ENCODE measurements around the gene DPT.
"Not testable (repeated sequence)": the region's sequence is repeated elsewhere in the genome, so short reads cannot be mapped to it uniquely, and the experiment has no call there.

The DPT gene

DNA sequence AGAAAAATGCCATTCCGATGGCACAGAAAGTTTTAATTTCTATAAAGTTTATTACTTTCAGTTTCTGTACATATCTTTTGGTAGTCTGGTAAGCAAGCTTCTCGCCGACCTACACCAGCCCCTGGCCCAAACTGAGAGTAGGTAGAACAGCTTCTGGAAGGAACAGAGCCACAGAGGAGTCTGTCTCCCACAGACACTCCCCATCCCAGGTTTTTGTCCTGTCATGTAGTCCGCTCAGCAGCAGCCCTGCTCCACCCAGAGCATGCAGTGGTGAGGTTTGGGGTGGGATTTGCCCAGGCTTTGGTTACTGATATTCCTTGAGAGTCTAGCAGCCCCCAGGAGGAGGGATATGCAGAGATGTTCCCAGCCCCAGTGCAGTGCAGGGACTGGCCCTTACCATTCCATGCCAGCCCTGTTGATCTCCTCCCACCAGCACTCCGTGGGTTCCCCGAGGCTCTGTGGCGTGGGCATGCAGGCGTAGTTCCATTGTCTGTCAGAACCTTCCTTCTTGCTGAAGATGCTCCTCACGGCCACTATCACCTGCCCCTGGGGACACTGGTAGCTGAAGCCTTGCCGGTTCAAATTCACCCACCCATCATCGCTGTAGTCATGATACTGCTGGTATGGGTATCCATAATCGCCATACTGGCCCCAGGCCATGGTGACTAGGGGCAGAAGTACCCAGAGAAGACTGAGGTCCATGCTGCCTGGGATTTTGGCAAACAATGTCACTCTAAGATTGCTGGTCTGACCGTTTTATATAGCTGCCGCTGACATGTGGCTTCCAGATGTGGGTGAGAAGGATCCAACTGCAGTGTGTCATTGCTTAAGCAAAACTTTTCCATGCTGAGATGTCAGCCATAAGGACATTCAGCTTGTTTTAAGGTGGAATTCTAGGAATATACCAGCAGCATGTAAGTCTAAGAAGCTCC is at the start of gene DPT:
DPT (minus strand) TSS at position 734 of the 932 bp plus-strand sequence; CDS start at position 702, 32 bp downstream.
- TF ChIP-seq, protein P1, sequence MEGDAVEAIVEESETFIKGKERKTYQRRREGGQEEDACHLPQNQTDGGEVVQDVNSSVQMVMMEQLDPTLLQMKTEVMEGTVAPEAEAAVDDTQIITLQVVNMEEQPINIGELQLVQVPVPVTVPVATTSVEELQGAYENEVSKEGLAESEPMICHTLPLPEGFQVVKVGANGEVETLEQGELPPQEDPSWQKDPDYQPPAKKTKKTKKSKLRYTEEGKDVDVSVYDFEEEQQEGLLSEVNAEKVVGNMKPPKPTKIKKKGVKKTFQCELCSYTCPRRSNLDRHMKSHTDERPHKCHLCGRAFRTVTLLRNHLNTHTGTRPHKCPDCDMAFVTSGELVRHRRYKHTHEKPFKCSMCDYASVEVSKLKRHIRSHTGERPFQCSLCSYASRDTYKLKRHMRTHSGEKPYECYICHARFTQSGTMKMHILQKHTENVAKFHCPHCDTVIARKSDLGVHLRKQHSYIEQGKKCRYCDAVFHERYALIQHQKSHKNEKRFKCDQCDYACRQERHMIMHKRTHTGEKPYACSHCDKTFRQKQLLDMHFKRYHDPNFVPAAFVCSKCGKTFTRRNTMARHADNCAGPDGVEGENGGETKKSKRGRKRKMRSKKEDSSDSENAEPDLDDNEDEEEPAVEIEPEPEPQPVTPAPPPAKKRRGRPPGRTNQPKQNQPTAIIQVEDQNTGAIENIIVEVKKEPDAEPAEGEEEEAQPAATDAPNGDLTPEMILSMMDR (IDR thresholded peaks at IDR 0.05; ENCODE audit: control insufficient read depth, extremely low read depth, insufficient read depth): no peak
- no peak within 1 kb of the TSS for H3K4me3 ChIP-seq (ENCODE audit: low read depth, low read length)
- DNase-seq (ENCODE audit: low read depth): no peak

DNA sequence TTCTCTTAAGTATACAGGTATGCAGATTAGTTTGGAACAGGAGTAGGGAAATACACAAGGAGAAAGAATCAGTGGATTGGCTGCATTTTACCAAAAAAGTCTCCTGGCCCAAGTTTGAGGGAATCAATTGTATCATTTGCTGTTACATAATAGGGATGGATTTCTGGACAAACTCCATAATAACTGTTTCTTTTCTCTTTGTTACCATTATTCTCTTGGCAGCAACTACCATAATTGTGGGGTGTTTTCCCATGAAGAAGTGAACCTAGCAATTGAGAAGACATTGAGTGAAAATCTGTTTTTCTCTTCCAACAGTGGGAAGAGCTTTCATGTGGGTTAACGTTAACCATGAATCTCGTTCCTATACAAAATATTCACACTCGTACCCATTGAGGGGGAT is 46.4 kb upstream of the DPT start:
- TF ChIP-seq, protein P1 (IDR thresholded peaks at IDR 0.05; ENCODE audit: control insufficient read depth, extremely low read depth, insufficient read depth): no peak
- H3K4me3 ChIP-seq (ENCODE audit: low read depth, low read length): no peak overlapping the region
- DNase-seq (ENCODE audit: low read depth): no peak

DNA sequence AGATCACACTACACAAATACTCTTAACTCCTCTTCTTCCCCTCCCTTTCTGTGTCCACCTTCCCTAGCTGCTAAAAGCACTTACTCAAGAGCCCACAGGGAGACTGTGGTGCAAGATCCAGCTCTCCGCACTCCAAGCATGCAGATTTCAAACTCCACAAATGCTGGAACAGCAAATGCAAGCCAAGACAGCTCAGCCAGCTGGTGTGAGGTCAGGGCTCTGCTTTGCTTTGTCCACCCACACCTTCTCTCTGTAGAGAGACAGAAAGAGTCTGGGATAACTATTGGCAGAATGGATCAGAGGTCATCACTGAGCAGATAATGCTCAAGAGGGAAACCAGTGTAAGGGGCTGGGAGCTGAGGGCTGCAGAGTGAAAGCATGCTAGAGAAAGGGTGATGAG is 45.2 kb upstream of the DPT start:
- TF ChIP-seq, protein P1 (IDR thresholded peaks at IDR 0.05; ENCODE audit: control insufficient read depth, extremely low read depth, insufficient read depth): no peak
- no peak for DNase-seq (ENCODE audit: low read depth)
- H3K4me3 ChIP-seq (ENCODE audit: low read depth, low read length): no peak overlapping the region

DNA sequence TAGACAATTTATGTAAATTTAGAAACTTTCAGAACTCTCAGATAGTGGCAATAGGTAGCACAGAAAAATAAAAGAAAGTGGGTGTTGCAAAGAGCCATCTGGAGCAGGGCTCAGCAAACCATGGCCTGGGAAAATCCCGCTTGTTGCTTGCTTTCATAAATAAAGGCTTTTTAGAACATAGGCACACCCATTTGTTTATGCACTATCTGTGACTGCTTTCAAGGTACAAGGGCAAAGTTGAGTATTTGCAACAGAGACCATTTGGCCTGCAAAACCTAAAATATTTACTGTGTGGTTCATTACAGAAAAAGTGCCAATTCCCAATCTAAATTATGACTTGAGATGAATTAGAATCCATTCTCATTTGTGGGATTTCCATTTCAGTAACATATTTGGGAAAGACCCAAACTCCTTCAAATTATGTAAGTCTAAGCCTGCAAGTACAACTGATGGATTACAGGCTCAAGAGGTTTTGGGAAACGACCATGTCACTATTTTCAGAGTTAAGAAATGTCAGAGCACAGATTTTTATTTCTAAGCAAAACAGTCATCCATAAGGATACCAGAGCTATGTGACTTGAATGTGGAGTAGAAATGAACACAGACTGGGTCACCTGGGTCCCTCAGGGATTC is 43.5 kb upstream of the DPT start:
- no peak for DNase-seq (ENCODE audit: low read depth)
- TF ChIP-seq, protein P1 (IDR thresholded peaks at IDR 0.05; ENCODE audit: control insufficient read depth, extremely low read depth, insufficient read depth): no peak
- no peak overlapping the region for H3K4me3 ChIP-seq (ENCODE audit: low read depth, low read length)

DNA sequence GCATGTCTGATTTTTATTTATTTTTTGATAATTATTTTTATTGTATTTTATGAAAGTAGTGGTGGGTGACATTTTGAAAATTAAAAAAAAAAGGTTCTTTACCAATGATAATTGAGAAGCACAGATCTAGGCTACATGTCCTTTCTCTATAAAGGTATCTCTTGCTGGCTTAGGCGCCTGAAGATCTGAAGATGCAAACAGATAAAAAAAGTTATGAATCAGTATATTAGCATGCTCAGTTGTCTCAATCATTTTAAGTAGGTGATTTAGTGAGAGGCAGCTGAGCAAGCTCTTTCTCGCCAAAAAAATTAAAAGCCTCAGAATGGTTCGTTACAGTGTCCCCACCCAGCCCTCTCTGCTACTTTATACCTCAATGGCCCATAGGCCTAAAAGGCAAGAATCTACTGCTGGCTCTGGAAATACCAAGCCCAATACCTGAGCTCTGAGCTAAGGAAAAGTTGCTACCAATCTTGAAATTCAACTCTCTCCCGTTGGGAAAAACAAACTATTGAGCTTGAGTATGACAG is 42.2 kb upstream of the DPT start:
- peak; percentile 47 for DNase-seq (ENCODE audit: low read depth)
- TF ChIP-seq, protein P1 (IDR thresholded peaks at IDR 0.05; ENCODE audit: control insufficient read depth, extremely low read depth, insufficient read depth): no peak
- no peak overlapping the region for H3K4me3 ChIP-seq (ENCODE audit: low read depth, low read length)

DNA sequence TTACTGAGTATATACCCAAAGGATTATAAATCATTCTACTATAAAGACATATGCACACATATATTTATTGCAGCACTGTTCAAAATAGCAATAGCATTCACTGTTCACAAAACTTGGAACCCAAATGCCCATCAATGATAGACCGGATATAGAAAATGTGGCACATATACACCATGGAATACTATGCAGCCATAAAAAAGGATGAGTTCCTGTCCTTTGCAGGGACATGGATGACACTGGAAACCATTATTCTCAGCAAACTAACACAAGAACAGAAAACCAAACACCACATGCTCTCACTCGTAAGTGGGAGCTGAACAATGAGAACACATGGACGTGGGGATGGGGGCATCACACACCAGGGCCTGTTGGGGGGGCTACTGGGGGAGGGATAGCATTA is 40.9 kb upstream of the DPT start:
- H3K4me3 ChIP-seq (ENCODE audit: low read depth, low read length); DNase-seq (ENCODE audit: low read depth): not testable (repeated sequence)

DNA sequence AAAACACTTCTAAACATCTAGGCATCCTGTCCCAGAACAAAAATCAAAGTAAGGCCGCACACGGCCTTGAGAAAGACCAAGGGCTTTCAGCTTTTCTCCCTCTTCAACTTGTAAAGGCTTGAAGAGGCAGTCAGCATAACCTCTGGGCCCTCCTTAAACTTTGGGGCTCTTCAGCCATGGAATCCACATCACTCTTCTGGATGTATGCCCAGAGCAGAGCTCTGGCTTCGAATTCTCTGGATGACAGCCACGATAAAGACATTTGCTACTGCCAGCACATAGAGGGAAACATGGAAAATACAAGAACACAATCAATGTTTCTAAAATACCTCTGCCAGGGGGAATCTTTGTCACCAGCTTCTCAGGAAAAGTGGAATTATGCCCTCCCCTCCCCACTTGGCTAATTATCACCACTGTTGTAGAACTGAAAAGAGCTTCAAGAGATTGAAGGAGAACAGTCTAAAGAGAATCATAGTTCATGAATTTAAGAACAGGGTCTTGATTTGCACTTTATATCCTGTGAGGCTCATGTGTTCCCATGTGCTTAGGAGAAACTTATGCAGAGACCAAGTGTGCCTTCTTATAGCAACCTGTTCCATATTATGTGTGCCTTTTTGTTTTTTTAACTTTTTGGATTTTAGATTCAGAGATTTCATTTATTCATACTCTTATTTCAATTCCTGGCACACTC is 39.0 kb upstream of the DPT start:
- DNase-seq (ENCODE audit: low read depth): no peak
- H3K4me3 ChIP-seq (ENCODE audit: low read depth, low read length): no peak overlapping the region
- TF ChIP-seq, protein P1 (IDR thresholded peaks at IDR 0.05; ENCODE audit: control insufficient read depth, extremely low read depth, insufficient read depth): no peak
